Measurements from ENCODE around the gene ADRM1. TPM values are rescaled to one million over a fixed set of nuclear protein-coding genes. Genes with fewer than 3 reads are reported as not detected.

The ADRM1 gene
- polyA plus RNA-seq, 2 of the 4 experiments (the other 2 are of a cell fraction) = 87.9 to 130 TPM

- Histone ChIP-seq H3K27ac (peak overlapping the region; percentile 97 to 99), H3K4me3 (peak overlapping the region; percentile 41; the same call in 2 of the 3 replicates), H3K4me2 (peak overlapping the region; percentile 91), H3K4me1 (peaks cover 98% of the 10 kb centered on the region), H3K9me3 (no peaks in the 10 kb centered on the region)
- WGBS (ENCODE audit: missing lambda C conversion rate) = 38% methylated on average over 6 of the region's 7 CpGs
- DNase-seq (ENCODE audit: low read depth in 1 of 2, low spot score in 1 of 2) (no peak), FAIRE-seq (no peak), ATAC-seq (no peak)
- POLR2A ChIA-PET = interaction anchor here (1.4 to 4.9 kb wide), 3 partner anchors 10 to 54 kb away, joined by 3 to 61 read pairs (median 4); partner anchors contain the start of gene LAMA5
- TF ChIP-seq BHLHE40 (IDR thresholded peaks at IDR 0.05; ENCODE audit: low read depth, low read length) (no peak), KDM1A (IDR thresholded peaks at IDR 0.05; ENCODE audit: low read depth) (no peak), CEBPB (IDR thresholded peaks at IDR 0.05) (no peak)
- CTCF ChIA-PET = interaction anchor here (0.7 to 5.5 kb wide), 6 partner anchors 10 to 50 kb away, joined by 3 to 94 read pairs (median 12); partner anchors contain the start of gene LAMA5
These were observed 54.9 kb downstream of the ADRM1 start for GRCh38 chr20:62357681-62358080.

Other genes with a start within 250 kb of the ADRM1 start
- gene TAF4, start 237.1 kb upstream of the ADRM1 start, polyA plus RNA-seq (2011; rRNA removed) = 5.7 and 6.1 TPM in 2 replicates
- gene TAF4, start 237.1 kb upstream of the ADRM1 start, polyA plus RNA-seq (2017; fragmentation: RNase III; extraction: RNeasy Plus Mini Kit Qiagen cat#74134 plus additional on column Dnase treatment) = 11.0 to 14.3 TPM (median 12.5 TPM) in 3 replicates
- gene LSM14B, start 180.5 kb upstream of the ADRM1 start, polyA plus RNA-seq (2011; rRNA removed) = 18.3 and 22.7 TPM in 2 replicates
- gene LSM14B, start 180.5 kb upstream of the ADRM1 start, polyA plus RNA-seq (2017; fragmentation: RNase III; extraction: RNeasy Plus Mini Kit Qiagen cat#74134 plus additional on column Dnase treatment) = 26.5 to 28.1 TPM (median 27.7 TPM) in 3 replicates
- 494 and 562 TPM in 2 replicates for gene PSMA7, start 159.6 kb upstream of the ADRM1 start, polyA plus RNA-seq (2011; rRNA removed)
- 496 to 535 TPM (median 511 TPM) in 3 replicates for gene PSMA7, start 159.6 kb upstream of the ADRM1 start, polyA plus RNA-seq (2017; fragmentation: RNase III; extraction: RNeasy Plus Mini Kit Qiagen cat#74134 plus additional on column Dnase treatment)
- gene SS18L1, start 159.2 kb upstream of the ADRM1 start, polyA plus RNA-seq (2011; rRNA removed) = 7.4 and 7.5 TPM in 2 replicates
- gene SS18L1, start 159.2 kb upstream of the ADRM1 start, polyA plus RNA-seq (2017; fragmentation: RNase III; extraction: RNeasy Plus Mini Kit Qiagen cat#74134 plus additional on column Dnase treatment) = 12.0 to 13.1 TPM (median 12.9 TPM) in 3 replicates
- gene MTG2, start 120.0 kb upstream of the ADRM1 start, polyA plus RNA-seq (2011; rRNA removed) = 21.8 and 21.9 TPM in 2 replicates
- gene MTG2, start 120.0 kb upstream of the ADRM1 start, polyA plus RNA-seq (2017; fragmentation: RNase III; extraction: RNeasy Plus Mini Kit Qiagen cat#74134 plus additional on column Dnase treatment) = 25.3 to 28.7 TPM (median 25.7 TPM) in 3 replicates
- not detected in 2 replicates for gene HRH3, start 82.7 kb upstream of the ADRM1 start, polyA plus RNA-seq (2011; rRNA removed)
- gene HRH3, start 82.7 kb upstream of the ADRM1 start, polyA plus RNA-seq (2017; fragmentation: RNase III; extraction: RNeasy Plus Mini Kit Qiagen cat#74134 plus additional on column Dnase treatment) = not detected in 3 replicates
- 12.8 and 14.8 TPM in 2 replicates for gene OSBPL2, start 64.5 kb upstream of the ADRM1 start, polyA plus RNA-seq (2011; rRNA removed)
- gene OSBPL2, start 64.5 kb upstream of the ADRM1 start, polyA plus RNA-seq (2017; fragmentation: RNase III; extraction: RNeasy Plus Mini Kit Qiagen cat#74134 plus additional on column Dnase treatment) = 13.7 to 15.3 TPM (median 14.6 TPM) in 3 replicates
- 20.4 and 31.6 TPM in 2 replicates for gene LAMA5, start 64.3 kb downstream of the ADRM1 start, polyA plus RNA-seq (2011; rRNA removed)
- 196 to 212 TPM (median 202 TPM) in 3 replicates for gene LAMA5, start 64.3 kb downstream of the ADRM1 start, polyA plus RNA-seq (2017; fragmentation: RNase III; extraction: RNeasy Plus Mini Kit Qiagen cat#74134 plus additional on column Dnase treatment)
- gene RPS21, start 84.1 kb downstream of the ADRM1 start, polyA plus RNA-seq (2011; rRNA removed) = 3,697 and 4,026 TPM in 2 replicates
- gene RPS21, start 84.1 kb downstream of the ADRM1 start, polyA plus RNA-seq (2017; fragmentation: RNase III; extraction: RNeasy Plus Mini Kit Qiagen cat#74134 plus additional on column Dnase treatment) = 2,862 to 2,938 TPM (median 2,871 TPM) in 3 replicates
- gene CABLES2, start 104.3 kb downstream of the ADRM1 start, polyA plus RNA-seq (2011; rRNA removed) = 3.9 and 5.0 TPM in 2 replicates
- gene CABLES2, start 104.3 kb downstream of the ADRM1 start, polyA plus RNA-seq (2017; fragmentation: RNase III; extraction: RNeasy Plus Mini Kit Qiagen cat#74134 plus additional on column Dnase treatment) = 5.6 to 7.7 TPM (median 6.6 TPM) in 3 replicates
- not detected in 2 replicates for gene RBBP8NL, start 124.5 kb downstream of the ADRM1 start, polyA plus RNA-seq (2011; rRNA removed)
- not detected in 3 replicates for gene RBBP8NL, start 124.5 kb downstream of the ADRM1 start, polyA plus RNA-seq (2017; fragmentation: RNase III; extraction: RNeasy Plus Mini Kit Qiagen cat#74134 plus additional on column Dnase treatment)
- gene GATA5, start 173.0 kb downstream of the ADRM1 start, polyA plus RNA-seq (2011; rRNA removed) = 0.21 and 0.22 TPM in 2 replicates
- 0.45 to 0.82 TPM (median 0.72 TPM) in 3 replicates for gene GATA5, start 173.0 kb downstream of the ADRM1 start, polyA plus RNA-seq (2017; fragmentation: RNase III; extraction: RNeasy Plus Mini Kit Qiagen cat#74134 plus additional on column Dnase treatment)